Placental epithelial cell (primary cell): Measurements from ENCODE around the gene CYP2C8. TPM values are rescaled to one million over a fixed set of nuclear protein-coding genes. Genes with fewer than 3 reads are reported as not detected.

Source experiments
- small RNA-seq: library from RNA; depleted of rRNA; stranded (forward); fragments of <200 nt; gene quantifications from one replicate; pipeline ENCODE3, GENCODE V24; 2012
- total RNA-seq: library from RNA; depleted of rRNA; stranded (reverse); fragments of >200 nt; gene quantifications from 2 replicates; pipeline ENCODE4 v1.2.3, GENCODE V29; 2012

The CYP2C8 gene
- 0.39 TPM in 1 of 2 replicates, not detected in the other for total RNA-seq

GRCh38 chr10:95069286-95069685, at the start of gene CYP2C8:
TSS of gene CYP2C8 (minus strand) at chr10:95069497. CDS start at chr10:95069402, 95 bp downstream.

Small RNA genes lying within 50 kb of the gene (small RNA-seq; reads per million reads assigned to genes)
- gene CYP2C60P = not detected

Other genes with a start within 250 kb of the CYP2C8 start
- gene CYP2C9, start 130.8 kb downstream of the CYP2C8 start, total RNA-seq = not detected in 2 replicates
- gene ACSM6, start 124.7 kb upstream of the CYP2C8 start, total RNA-seq = not detected in 2 replicates
- 205 and 290 TPM in 2 replicates for gene PDLIM1, start 221.5 kb upstream of the CYP2C8 start, total RNA-seq